ENCODE data around the gene EYA2. TPM values are rescaled to one million over a fixed set of nuclear protein-coding genes. Genes with fewer than 3 reads are reported as not detected.

EYA2 gene
- polyA plus RNA-seq, 1 donor (not counting 4 experiments of a cell fraction or from before 2014, with no cell fraction given): not detected

DNA sequence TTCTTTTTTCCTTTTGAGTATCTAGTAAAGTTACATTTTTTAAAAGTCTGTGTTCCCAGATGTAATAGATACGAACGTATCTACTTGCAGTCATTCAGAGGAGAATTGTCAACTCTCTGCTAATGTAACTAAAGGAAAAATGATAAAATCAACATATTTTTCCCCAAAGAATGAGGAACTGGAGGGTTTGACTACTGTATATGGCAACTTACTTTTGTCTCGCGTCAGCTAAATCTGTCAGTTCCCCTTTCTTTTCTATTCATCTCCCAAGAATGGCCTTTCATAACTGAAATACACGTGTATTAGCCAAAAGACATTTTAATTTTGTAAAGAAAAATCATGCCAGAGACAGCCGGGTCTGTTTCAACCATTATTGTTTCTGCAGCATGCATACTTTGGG, 5.4 kb downstream of the EYA2 start:
- TF ChIP-seq EZH2 (IDR thresholded peaks at IDR 0.05; ENCODE audit: low read length) (no peak), CTCF (optimal IDR thresholded peaks at IDR 0.05 in 1 of 3, IDR thresholded peaks at IDR 0.05 in 1 of 3, conservative IDR thresholded peaks at IDR 0.05 in 1 of 3; ENCODE audit: extremely low read depth in 1 of 3, insufficient read depth in 2 of 3, low read length in 3 of 3) (no peak)
- H3K9me1 ChIP-seq (ENCODE audit: control insufficient read depth, extremely low read depth, insufficient read depth, low read length): no peaks in the 10 kb centered on the region
- dilution Hi-C loops (cut with MboI; ENCODE audit: extremely low pct_ligation_motif_present, low sequenced_read_pairs): no loop called here
- peaks cover 23% of the 10 kb centered on the region for H3K27me3 ChIP-seq (ENCODE audit: control insufficient read depth, extremely low read depth, insufficient read depth, low read length)
- H3K4me1 ChIP-seq (ENCODE audit: control insufficient read depth, extremely low read depth, insufficient read depth, low read length): no peaks in the 10 kb centered on the region
- H3K79me2 ChIP-seq (ENCODE audit: control insufficient read depth, insufficient read depth, low read length): no peaks in the 10 kb centered on the region
- no peak overlapping the region for H3K4me2 ChIP-seq (ENCODE audit: control insufficient read depth, extremely low read depth, insufficient read depth, low read depth, low read length)
- FAIRE-seq: no peak
- no peak overlapping the region for H2AFZ ChIP-seq (ENCODE audit: control insufficient read depth, low read length)
- H3K36me3 ChIP-seq (ENCODE audit: control insufficient read depth in 2 of 2, extremely low read depth in 1 of 2, insufficient read depth in 2 of 2, low read length in 2 of 2): no peaks in the 10 kb centered on the region
- no peaks in the 10 kb centered on the region for H3K9me3 ChIP-seq (ENCODE audit: control insufficient read depth, low read depth, low read length)
- no peak for DNase-seq (ENCODE audit: low read depth, low spot score)
- H4K20me1 ChIP-seq (ENCODE audit: control insufficient read depth, extremely low read depth, insufficient read depth, low read length): no peaks in the 10 kb centered on the region
- no peak overlapping the region for H3K27ac ChIP-seq (ENCODE audit: control insufficient read depth, insufficient read depth, low read length)
- H3K9ac ChIP-seq (ENCODE audit: control insufficient read depth, extremely low read depth, insufficient read depth, low read length): no peak overlapping the region
- H3K4me3 ChIP-seq (ENCODE audit: control insufficient read depth in 2 of 3, extremely low read depth in 1 of 3, insufficient read depth in 2 of 3, low read depth in 1 of 3, low read length in 3 of 3): no peak overlapping the region

DNA sequence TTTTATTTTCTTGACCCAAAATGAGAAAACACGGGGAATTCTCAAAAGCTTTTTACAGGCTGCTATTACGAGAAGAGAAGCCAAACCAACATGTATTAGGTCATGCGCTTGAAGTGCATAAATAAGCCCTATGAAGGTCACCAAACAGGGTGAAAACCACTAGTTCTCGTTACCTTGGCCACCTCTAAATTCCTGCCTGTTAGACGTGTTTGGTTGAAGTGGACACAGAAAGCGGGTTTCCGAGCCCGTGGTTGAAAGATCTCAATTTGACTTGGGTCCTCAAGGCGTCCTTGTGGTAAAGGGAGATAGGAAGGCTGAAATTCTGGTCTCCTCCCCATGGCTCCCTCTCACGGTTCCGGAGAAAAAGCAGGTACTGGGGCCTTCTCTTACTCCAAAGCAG, 6.2 kb downstream of the EYA2 start:
- Histone ChIP-seq H3K9ac (ENCODE audit: control insufficient read depth, extremely low read depth, insufficient read depth, low read length) (no peak overlapping the region), H3K4me3 (ENCODE audit: control insufficient read depth in 2 of 3, extremely low read depth in 1 of 3, insufficient read depth in 2 of 3, low read depth in 1 of 3, low read length in 3 of 3) (no peak overlapping the region), H2AFZ (ENCODE audit: control insufficient read depth, low read length) (no peak overlapping the region), H3K4me1 (ENCODE audit: control insufficient read depth, extremely low read depth, insufficient read depth, low read length) (no peaks in the 10 kb centered on the region), H3K9me3 (ENCODE audit: control insufficient read depth, low read depth, low read length) (no peaks in the 10 kb centered on the region), H3K27ac (ENCODE audit: control insufficient read depth, insufficient read depth, low read length) (no peak overlapping the region), H3K36me3 (ENCODE audit: control insufficient read depth in 2 of 2, extremely low read depth in 1 of 2, insufficient read depth in 2 of 2, low read length in 2 of 2) (no peaks in the 10 kb centered on the region), H3K79me2 (ENCODE audit: control insufficient read depth, insufficient read depth, low read length) (no peaks in the 10 kb centered on the region), H3K4me2 (ENCODE audit: control insufficient read depth, extremely low read depth, insufficient read depth, low read depth, low read length) (no peak overlapping the region), H3K27me3 (ENCODE audit: control insufficient read depth, extremely low read depth, insufficient read depth, low read length) (peaks cover 15% of the 10 kb centered on the region), H3K9me1 (ENCODE audit: control insufficient read depth, extremely low read depth, insufficient read depth, low read length) (no peaks in the 10 kb centered on the region), H4K20me1 (ENCODE audit: control insufficient read depth, extremely low read depth, insufficient read depth, low read length) (no peaks in the 10 kb centered on the region)
- dilution Hi-C loops (cut with MboI; ENCODE audit: extremely low pct_ligation_motif_present, low sequenced_read_pairs): no loop called here
- TF ChIP-seq CTCF (optimal IDR thresholded peaks at IDR 0.05 in 1 of 3, IDR thresholded peaks at IDR 0.05 in 1 of 3, conservative IDR thresholded peaks at IDR 0.05 in 1 of 3; ENCODE audit: extremely low read depth in 1 of 3, insufficient read depth in 2 of 3, low read length in 3 of 3): no peak
- no peak for FAIRE-seq
- no peak for DNase-seq (ENCODE audit: low read depth, low spot score)
